WTC11 (cell line): ENCODE results near the gene NFIL3. TPM values are rescaled to one million over a fixed set of nuclear protein-coding genes. Genes with fewer than 3 reads are reported as not detected.

Experiments used
- ATAC-seq: fragments of 200-7000 bp; cut with Tn5 transposase; 2 replicates; pipeline ENCODE4 v1.10.0; 2021; ENCODE audit warnings: mild to moderate bottlenecking, moderate library complexity
- CTCF ChIA-PET: fragments of 300-600 bp; sonication (Branson Sonifier 250); formaldehyde crosslinking; loops from one replicate; lab custom pipeline; 2021; ENCODE audit warnings: antibody characterized with exemption; lab: Charles Lee
- POLR2A ChIA-PET: fragments of 350-600 bp; sonication (Branson Sonifier 250); formaldehyde crosslinking; loops from one replicate; lab custom pipeline; 2021; ENCODE audit warnings: antibody characterized with exemption; lab: Charles Lee
- DNase-seq: peaks from one replicate; pipeline ENCODE4 v3.0.0; 2021; ENCODE audit warnings: low spot score
- H3K27ac Mint-ChIP-seq: 2 replicates; pipeline ENCODE4 v1.8.0; 2021; ENCODE audit warnings: mixed read lengths
- H3K27me3 Mint-ChIP-seq: 2 replicates; pipeline ENCODE4 v1.8.0; 2021; ENCODE audit warnings: low read depth, mild to moderate bottlenecking, moderate library complexity, mixed read lengths
- H3K36me3 Mint-ChIP-seq: 2 replicates; pipeline ENCODE4 v1.8.0; 2021; ENCODE audit warnings: mixed read lengths
- H3K4me1 Mint-ChIP-seq: 2 replicates; pipeline ENCODE4 v1.8.0; 2022; ENCODE audit warnings: mixed read lengths
- H3K4me3 Mint-ChIP-seq: 2 replicates; pipeline ENCODE4 v1.8.0; 2021; ENCODE audit warnings: mild to moderate bottlenecking, moderate library complexity, mixed read lengths
- H3K9me3 Mint-ChIP-seq: 2 replicates; pipeline ENCODE4 v1.8.0; 2021; ENCODE audit warnings: mixed read lengths
- CBFB ChIP-seq: sonication (generic); formaldehyde crosslinking; IDR thresholded peaks from 2 replicates; pipeline ENCODE4 v1.8.1; 2022; ENCODE audit warnings: mild to moderate bottlenecking, low read depth, missing genetic modification reagents
- CDX4 ChIP-seq: fragments of 250-450 bp; sonication (Bioruptor Pico); IDR thresholded peaks from 2 replicates; pipeline ENCODE4 v1.9.0; 2021; ENCODE audit warnings: moderate library complexity, mild to moderate bottlenecking, inconsistent platforms, borderline replicate concordance
- CTCF ChIP-seq: fragments of 200-600 bp; IDR thresholded peaks from 2 replicates; pipeline ENCODE4 v1.8.0; 2022; ENCODE audit warnings: antibody characterized with exemption
- EMX1 ChIP-seq: fragments of 250-450 bp; sonication (Bioruptor Pico); IDR thresholded peaks from 2 replicates; pipeline ENCODE4 v1.8.0; 2021; ENCODE audit warnings: mild to moderate bottlenecking
- ESRRA ChIP-seq: sonication (generic); formaldehyde crosslinking; IDR thresholded peaks from 2 replicates; pipeline ENCODE4 v1.8.1; 2022; ENCODE audit warnings: mild to moderate bottlenecking, missing genetic modification reagents, borderline replicate concordance
- FOXK1 ChIP-seq: sonication (generic); formaldehyde crosslinking; IDR thresholded peaks from 2 replicates; pipeline ENCODE4 v1.8.0; 2022; ENCODE audit warnings: mild to moderate bottlenecking, moderate library complexity, missing genetic modification reagents
- FOXP1 ChIP-seq: sonication (generic); formaldehyde crosslinking; IDR thresholded peaks from 2 replicates; pipeline ENCODE4 v1.8.0; 2022; ENCODE audit warnings: missing genetic modification reagents, mild to moderate bottlenecking, moderate library complexity, borderline replicate concordance
- NFATC4 ChIP-seq: fragments of 250-450 bp; sonication (Bioruptor Pico); IDR thresholded peaks from 2 replicates; pipeline ENCODE4 v1.9.0; 2021; ENCODE audit warnings: mild to moderate bottlenecking
- NR3C1 ChIP-seq: sonication (generic); formaldehyde crosslinking; conservative IDR thresholded peaks from 2 replicates; pipeline ENCODE4 v1.8.1; 2023; ENCODE audit warnings: low read depth, mild to moderate bottlenecking, missing genetic modification reagents
- PRRX2 ChIP-seq: fragments of 250-450 bp; sonication (Bioruptor Pico); IDR thresholded peaks from 2 replicates; pipeline ENCODE4 v1.8.0; 2021; ENCODE audit warnings: mild to moderate bottlenecking
- SMAD4 ChIP-seq: sonication (generic); formaldehyde crosslinking; IDR thresholded peaks from 2 replicates; pipeline ENCODE4 v1.8.0; 2022; ENCODE audit warnings: mild to moderate bottlenecking, missing genetic modification reagents
- ZNF138 ChIP-seq: sonication (generic); formaldehyde crosslinking; conservative IDR thresholded peaks from 2 replicates; pipeline ENCODE4 v1.8.1; 2022; ENCODE audit warnings: mild to moderate bottlenecking, moderate library complexity, missing genetic modification reagents
- ZNF263 ChIP-seq: sonication (generic); formaldehyde crosslinking; IDR thresholded peaks from 2 replicates; pipeline ENCODE4 v1.8.1; 2022; ENCODE audit warnings: low read depth, mild to moderate bottlenecking, moderate library complexity, missing genetic modification reagents
- ZNF423 ChIP-seq: fragments of 250-450 bp; sonication (Bioruptor Pico); IDR thresholded peaks from 2 replicates; pipeline ENCODE4 v2.1.2; 2022; ENCODE audit warnings: mild to moderate bottlenecking, moderate library complexity
- total RNA-seq: library from RNA; stranded (reverse); gene quantifications from 3 replicates; pipeline ENCODE4 v1.2.3, GENCODE V29; 2021
- TF ChIP-seq, protein P1 (sequence below): sonication (generic); formaldehyde crosslinking; IDR thresholded peaks from 2 replicates; pipeline ENCODE4 v1.8.1; 2023; ENCODE audit warnings: mild to moderate bottlenecking, missing genetic modification reagents, moderate library complexity
- TF ChIP-seq, protein P2 (sequence below): fragments of 250-450 bp; sonication (Bioruptor Pico); IDR thresholded peaks from 2 replicates; pipeline ENCODE4 v2.1.2; 2022; ENCODE audit warnings: mild to moderate bottlenecking, moderate library complexity
- TF ChIP-seq, protein P3 (sequence below): sonication (generic); formaldehyde crosslinking; IDR thresholded peaks from 2 replicates; pipeline ENCODE4 v1.8.0; 2022; ENCODE audit warnings: mild to moderate bottlenecking, missing genetic modification reagents
- TF ChIP-seq, protein P4 (sequence below): sonication (generic); formaldehyde crosslinking; conservative IDR thresholded peaks from 2 replicates; pipeline ENCODE4 v1.8.1; 2023; ENCODE audit warnings: mild to moderate bottlenecking, low read depth, missing genetic modification reagents, moderate library complexity

The NFIL3 gene
- total RNA-seq, 1 experiment from 2014 or later, result 11.8 TPM

- no peak overlapping the region for H3K27ac Mint-ChIP-seq
- no peak overlapping the region for H3K4me3 Mint-ChIP-seq
- POLR2A ChIA-PET, result no interaction called here
Observed at GRCh38 chr9:91426123-91426745, 2.6 kb upstream of the NFIL3 start.

GRCh38 chr9:91425271-91425670 lies 1.6 kb upstream of the NFIL3 start:
- H3K36me3 Mint-ChIP-seq, result no peaks in the 10 kb centered on the region
- peak overlapping the region; percentile 86 for H3K4me3 Mint-ChIP-seq
- no peaks in the 10 kb centered on the region for H3K9me3 Mint-ChIP-seq
- ATAC-seq (no peak), DNase-seq (no peak)
- H3K27ac Mint-ChIP-seq, result no peak overlapping the region
- ChIA-PET CTCF (interaction anchor here (0.7 to 6.8 kb wide), 8 partner anchors 78 to 510 kb away, joined by 3 to 69 read pairs (median 4); no protein-coding TSS in a partner anchor), POLR2A (interaction anchor here (2.0 to 2.1 kb wide), 2 partner anchors 64 to 510 kb away, joined by 8 to 9 read pairs; no protein-coding TSS in a partner anchor)
- TF ChIP-seq ZNF138 (CRISPR knock-in tag), result no peak
- TF ChIP-seq, protein P1, sequence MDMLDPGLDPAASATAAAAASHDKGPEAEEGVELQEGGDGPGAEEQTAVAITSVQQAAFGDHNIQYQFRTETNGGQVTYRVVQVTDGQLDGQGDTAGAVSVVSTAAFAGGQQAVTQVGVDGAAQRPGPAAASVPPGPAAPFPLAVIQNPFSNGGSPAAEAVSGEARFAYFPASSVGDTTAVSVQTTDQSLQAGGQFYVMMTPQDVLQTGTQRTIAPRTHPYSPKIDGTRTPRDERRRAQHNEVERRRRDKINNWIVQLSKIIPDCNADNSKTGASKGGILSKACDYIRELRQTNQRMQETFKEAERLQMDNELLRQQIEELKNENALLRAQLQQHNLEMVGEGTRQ (CRISPR knock-in tag), result no peak
- TF ChIP-seq NR3C1 (CRISPR knock-in tag), result no peak
- no peak for TF ChIP-seq CBFB
- TF ChIP-seq PRRX2 (CRISPR knock-in tag), result no peak
- TF ChIP-seq, protein P2, sequence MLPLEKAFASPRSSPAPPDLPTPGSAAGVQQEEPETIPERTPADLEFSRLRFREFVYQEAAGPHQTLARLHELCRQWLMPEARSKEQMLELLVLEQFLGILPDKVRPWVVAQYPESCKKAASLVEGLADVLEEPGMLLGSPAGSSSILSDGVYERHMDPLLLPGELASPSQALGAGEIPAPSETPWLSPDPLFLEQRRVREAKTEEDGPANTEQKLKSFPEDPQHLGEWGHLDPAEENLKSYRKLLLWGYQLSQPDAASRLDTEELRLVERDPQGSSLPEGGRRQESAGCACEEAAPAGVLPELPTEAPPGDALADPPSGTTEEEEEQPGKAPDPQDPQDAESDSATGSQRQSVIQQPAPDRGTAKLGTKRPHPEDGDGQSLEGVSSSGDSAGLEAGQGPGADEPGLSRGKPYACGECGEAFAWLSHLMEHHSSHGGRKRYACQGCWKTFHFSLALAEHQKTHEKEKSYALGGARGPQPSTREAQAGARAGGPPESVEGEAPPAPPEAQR, result no peak
- TF ChIP-seq ZNF423 (CRISPR knock-in tag), result no peak
- no peak for TF ChIP-seq ZNF263 (CRISPR knock-in tag)
- H3K27me3 Mint-ChIP-seq, result peaks cover 47% of the 10 kb centered on the region
- peaks cover 29% of the 10 kb centered on the region for H3K4me1 Mint-ChIP-seq

More at GRCh38 chr9:91426123-91426745, 2.6 kb upstream of the NFIL3 start:
- Mint-ChIP-seq H3K4me1 (peaks cover 23% of the 10 kb centered on the region), H3K27me3 (peaks cover 40% of the 10 kb centered on the region), H3K36me3 (no peaks in the 10 kb centered on the region), H3K9me3 (no peaks in the 10 kb centered on the region)
- TF ChIP-seq, protein P3, sequence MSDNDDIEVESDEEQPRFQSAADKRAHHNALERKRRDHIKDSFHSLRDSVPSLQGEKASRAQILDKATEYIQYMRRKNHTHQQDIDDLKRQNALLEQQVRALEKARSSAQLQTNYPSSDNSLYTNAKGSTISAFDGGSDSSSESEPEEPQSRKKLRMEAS, result no peak
- no peak for TF ChIP-seq ESRRA
- no peak for TF ChIP-seq CDX4 (CRISPR knock-in tag)
- TF ChIP-seq FOXK1 (CRISPR knock-in tag), result no peak
- TF ChIP-seq SMAD4 (CRISPR knock-in tag), result no peak
- TF ChIP-seq, protein P2, result no peak
- TF ChIP-seq, protein P4, sequence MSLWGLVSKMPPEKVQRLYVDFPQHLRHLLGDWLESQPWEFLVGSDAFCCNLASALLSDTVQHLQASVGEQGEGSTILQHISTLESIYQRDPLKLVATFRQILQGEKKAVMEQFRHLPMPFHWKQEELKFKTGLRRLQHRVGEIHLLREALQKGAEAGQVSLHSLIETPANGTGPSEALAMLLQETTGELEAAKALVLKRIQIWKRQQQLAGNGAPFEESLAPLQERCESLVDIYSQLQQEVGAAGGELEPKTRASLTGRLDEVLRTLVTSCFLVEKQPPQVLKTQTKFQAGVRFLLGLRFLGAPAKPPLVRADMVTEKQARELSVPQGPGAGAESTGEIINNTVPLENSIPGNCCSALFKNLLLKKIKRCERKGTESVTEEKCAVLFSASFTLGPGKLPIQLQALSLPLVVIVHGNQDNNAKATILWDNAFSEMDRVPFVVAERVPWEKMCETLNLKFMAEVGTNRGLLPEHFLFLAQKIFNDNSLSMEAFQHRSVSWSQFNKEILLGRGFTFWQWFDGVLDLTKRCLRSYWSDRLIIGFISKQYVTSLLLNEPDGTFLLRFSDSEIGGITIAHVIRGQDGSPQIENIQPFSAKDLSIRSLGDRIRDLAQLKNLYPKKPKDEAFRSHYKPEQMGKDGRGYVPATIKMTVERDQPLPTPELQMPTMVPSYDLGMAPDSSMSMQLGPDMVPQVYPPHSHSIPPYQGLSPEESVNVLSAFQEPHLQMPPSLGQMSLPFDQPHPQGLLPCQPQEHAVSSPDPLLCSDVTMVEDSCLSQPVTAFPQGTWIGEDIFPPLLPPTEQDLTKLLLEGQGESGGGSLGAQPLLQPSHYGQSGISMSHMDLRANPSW, result no peak
- TF ChIP-seq EMX1 (CRISPR knock-in tag), result no peak
- TF ChIP-seq FOXP1 (CRISPR knock-in tag), result no peak
- no peak for TF ChIP-seq NFATC4 (CRISPR knock-in tag)
- no peak for TF ChIP-seq CTCF
- no peak for DNase-seq
- ATAC-seq, result no peak
- CTCF ChIA-PET, result interaction anchor here (0.7 to 6.8 kb wide), 12 partner anchors 10 to 535 kb away, joined by 3 to 69 read pairs (median 4); no protein-coding TSS in a partner anchor
